HL-60 (cell line): ENCODE data around the gene MLXIPL.

Experiments
- DNase-seq, 2 experiments: peaks; one replicate each; pipeline ENCODE4 v3.0.0-alpha.2; 2010 to 2020; ENCODE audit warnings: low read depth in 1 of 2, low spot score in 1 of 2
- H3K27ac ChIP-seq: fragments of 250-450 bp; sonication (Bioruptor Pico); replicated peaks from 2 replicates; pipeline ENCODE4 v1.5.1; 2020; ENCODE audit warnings: mild to moderate bottlenecking, moderate library complexity
- H3K27me3 ChIP-seq: fragments of 250-450 bp; sonication (Bioruptor Pico); 2 replicates; pipeline ENCODE4 v1.5.1; 2021; ENCODE audit warnings: mild to moderate bottlenecking, moderate library complexity; ENCODE audit not compliant: insufficient read depth, poor library complexity, severe bottlenecking
- H3K4me3 ChIP-seq: replicated peaks from 2 replicates; pipeline ENCODE4 v1.5.1; 2011; ENCODE audit warnings: mild to moderate bottlenecking, control low read depth, low read length; ENCODE audit not compliant: insufficient read depth
- CTCF ChIP-seq: IDR thresholded peaks from one replicate; pipeline ENCODE4 v1.5.1; 2011; ENCODE audit warnings: low read length, control low read depth, inconsistent platforms; ENCODE audit not compliant: insufficient read depth
- GABPA ChIP-seq: IDR thresholded peaks from 2 replicates; pipeline ENCODE4 v1.6.1; 2012; ENCODE audit warnings: low read depth
- POLR2AphosphoS5 ChIP-seq: IDR thresholded peaks from 2 replicates; pipeline ENCODE4 v1.6.1; 2012; ENCODE audit warnings: low read depth
- REST ChIP-seq: IDR thresholded peaks from 2 replicates; pipeline ENCODE4 v1.6.1; 2012; ENCODE audit warnings: low read depth; ENCODE audit not compliant: insufficient replicate concordance
- SPI1 ChIP-seq: IDR thresholded peaks from 2 replicates; pipeline ENCODE4 v1.6.1; 2012; ENCODE audit warnings: low read depth, mild to moderate bottlenecking, borderline replicate concordance

MLXIPL gene

GRCh38 chr7:73565675-73566340, 58.5 kb downstream of the MLXIPL start:
- Histone ChIP-seq H3K4me3 (no peak overlapping the region), H3K27me3 (no peaks in the 10 kb centered on the region), H3K27ac (no peak overlapping the region)
- TF ChIP-seq SPI1 (no peak), POLR2AphosphoS5 (no peak), CTCF (no peak), GABPA (no peak), REST (no peak)
- DNase-seq = no peak

- peak in 1 of 2 experiments; percentile 29 for DNase-seq
- H3K27ac ChIP-seq = no peak overlapping the region
These were observed 64.0 kb downstream of the MLXIPL start for GRCh38 chr7:73560109-73560835.

More at GRCh38 chr7:73560109-73560835, 64.0 kb downstream of the MLXIPL start:
- no peak for TF ChIP-seq GABPA
- TF ChIP-seq CTCF = no peak
- no peak; the same call in 1 of the 2 replicates for TF ChIP-seq POLR2AphosphoS5
- no peak for TF ChIP-seq REST
- no peak for TF ChIP-seq SPI1
- Histone ChIP-seq H3K27me3 (no peaks in the 10 kb centered on the region), H3K4me3 (no peak overlapping the region)
